Measurements from ENCODE around the gene MYO1F. TPM values are rescaled to one million over a fixed set of nuclear protein-coding genes. Genes with fewer than 3 reads are reported as not detected.

MYO1F gene
- total RNA-seq, 2 experiments from 2014 or later, result 66.7 to 67.4 TPM

GRCh38 chr19:8485561-8486371 lies 91.5 kb downstream of the MYO1F start:
- no peak overlapping the region for H3K27ac ChIP-seq (ENCODE audit: low read depth in 1 of 2, low read length in 2 of 2)
- H3K4me3 ChIP-seq (ENCODE audit: low read length), result no peak overlapping the region
- peaks cover 86% of the 10 kb centered on the region for H3K36me3 Mint-ChIP-seq (ENCODE audit: low read depth)

GRCh38 chr19:8484331-8484894 lies 92.8 kb downstream of the MYO1F start:
- Histone ChIP-seq H3K4me1 (ENCODE audit: insufficient read depth, low read length) (peaks cover 57% of the 10 kb centered on the region), H3K4me3 (ENCODE audit: low read length) (no peak overlapping the region), H3K9me3 (ENCODE audit: control insufficient read depth in 1 of 2, insufficient read depth in 1 of 2, low read length in 2 of 2) (no peaks in the 10 kb centered on the region), H3K27ac (ENCODE audit: low read depth in 1 of 2, low read length in 2 of 2) (no peak overlapping the region), H3K27me3 (ENCODE audit: control insufficient read depth in 1 of 2, insufficient read depth in 2 of 2, low read length in 2 of 2) (no peaks in the 10 kb centered on the region), H3K36me3 (ENCODE audit: insufficient read depth, low read length) (peaks cover 88% of the 10 kb centered on the region)
- Mint-ChIP-seq H3K36me3 (ENCODE audit: low read depth) (peaks cover 84% of the 10 kb centered on the region), H3K27ac (no peak overlapping the region), H3K27me3 (no peaks in the 10 kb centered on the region), H3K4me1 (ENCODE audit: low read depth) (peaks cover 66% of the 10 kb centered on the region), H3K9me3 (no peaks in the 10 kb centered on the region), H3K4me3 (no peak overlapping the region)
- POLR2A ChIA-PET, result interaction anchor here (0.6 to 1.2 kb wide), 2 partner anchors 30 to 95 kb away, joined by 3 to 4 read pairs; partner anchors contain the start of gene ZNF414
- CTCF ChIA-PET, result no interaction called here
- intact Hi-C loops (cut with DNase I, micrococcal nuclease), result no loop called here
- TF ChIP-seq CTCF (IDR thresholded peaks at IDR 0.05), result no peak
- DNase-seq (peak in 3 of 14 experiments; percentile 21 to 52 (median 49)), ATAC-seq (ENCODE audit: poor library complexity) (no peak)

More at GRCh38 chr19:8485561-8486371, 91.5 kb downstream of the MYO1F start:
- ChIA-PET POLR2A (interaction anchor here (1.6 to 2.9 kb wide), 6 partner anchors 20 to 90 kb away, joined by 6 to 26 read pairs (median 15); partner anchors contain the start of genes HNRNPM and ZNF414), CTCF (interaction anchor here (1.8 kb wide), 1 partner anchor 72 kb away, joined by 5 read pairs; the partner anchor contains the start of gene MARCHF2)
- Mint-ChIP-seq H3K4me1 (ENCODE audit: low read depth) (peaks cover 58% of the 10 kb centered on the region), H3K9me3 (no peaks in the 10 kb centered on the region), H3K27me3 (no peaks in the 10 kb centered on the region), H3K4me3 (no peak overlapping the region), H3K27ac (peak overlapping the region; percentile 85)
- H3K27me3 ChIP-seq (ENCODE audit: control insufficient read depth in 1 of 2, insufficient read depth in 2 of 2, low read length in 2 of 2), result no peaks in the 10 kb centered on the region
- intact Hi-C loops (cut with DNase I, micrococcal nuclease), result loop anchor here in 1 of 2 experiments (5.0 kb wide), 1 partner anchor 33 kb away; no protein-coding TSS in a partner anchor
- no peaks in the 10 kb centered on the region for H3K9me3 ChIP-seq (ENCODE audit: control insufficient read depth in 1 of 2, insufficient read depth in 1 of 2, low read length in 2 of 2)
- peaks cover 45% of the 10 kb centered on the region for H3K4me1 ChIP-seq (ENCODE audit: insufficient read depth, low read length)
- no peak for TF ChIP-seq CTCF (IDR thresholded peaks at IDR 0.05)
- no peak for DNase-seq
- no peak for ATAC-seq (ENCODE audit: poor library complexity)
- peaks cover 86% of the 10 kb centered on the region for H3K36me3 ChIP-seq (ENCODE audit: insufficient read depth, low read length)

GRCh38 chr19:8483165-8483564 lies 94.1 kb downstream of the MYO1F start:
- ATAC-seq (ENCODE audit: poor library complexity) (no peak), DNase-seq (no peak)
- H3K9me3 ChIP-seq (ENCODE audit: control insufficient read depth in 1 of 2, insufficient read depth in 1 of 2, low read length in 2 of 2), result no peaks in the 10 kb centered on the region
- Mint-ChIP-seq H3K4me1 (ENCODE audit: low read depth) (peaks cover 69% of the 10 kb centered on the region), H3K27ac (peak overlapping the region; percentile 37), H3K9me3 (no peaks in the 10 kb centered on the region), H3K36me3 (ENCODE audit: low read depth) (peaks cover 85% of the 10 kb centered on the region), H3K27me3 (no peaks in the 10 kb centered on the region), H3K4me3 (peak overlapping the region; percentile 9)
- ChIA-PET CTCF (no interaction called here), POLR2A (no interaction called here)
- H3K4me3 ChIP-seq (ENCODE audit: low read length), result no peak overlapping the region
- H3K4me1 ChIP-seq (ENCODE audit: insufficient read depth, low read length), result peaks cover 63% of the 10 kb centered on the region
- H3K27ac ChIP-seq (ENCODE audit: low read depth in 1 of 2, low read length in 2 of 2), result no peak overlapping the region
- no peak for TF ChIP-seq CTCF (IDR thresholded peaks at IDR 0.05)
- intact Hi-C loops (cut with DNase I, micrococcal nuclease), result no loop called here
- no peaks in the 10 kb centered on the region for H3K27me3 ChIP-seq (ENCODE audit: control insufficient read depth in 1 of 2, insufficient read depth in 2 of 2, low read length in 2 of 2)
- H3K36me3 ChIP-seq (ENCODE audit: insufficient read depth, low read length), result peaks cover 87% of the 10 kb centered on the region
